Endodermal cell (in vitro differentiated cells): ENCODE measurements around the gene OTP. TPM values are rescaled to one million over a fixed set of nuclear protein-coding genes. Genes with fewer than 3 reads are reported as not detected.
"Not testable (repeated sequence)": the region's sequence is repeated elsewhere in the genome, so short reads cannot be mapped to it uniquely, and the experiment has no call there.

Experiments
- DNase-seq: peaks from one replicate; pipeline ENCODE4 v3.0.0-alpha.2; 2017
- H3K27ac ChIP-seq: 2 replicates; pipeline ENCODE4 v1.5.1; 2013; ENCODE audit warnings: mild to moderate bottlenecking, low read depth, low read length, moderate library complexity
- H3K27me3 ChIP-seq: 2 replicates; pipeline ENCODE4 v1.6.1; 2013; ENCODE audit warnings: mild to moderate bottlenecking, low read length, moderate library complexity; ENCODE audit not compliant: insufficient read depth, control insufficient read depth, poor library complexity, severe bottlenecking
- H3K36me3 ChIP-seq: 2 replicates; pipeline ENCODE4 v1.7.0; 2013; ENCODE audit warnings: mild to moderate bottlenecking, low read length, moderate library complexity; ENCODE audit not compliant: control insufficient read depth, insufficient read depth
- H3K4me1 ChIP-seq: one replicate; pipeline ENCODE4 v1.7.0; 2013; ENCODE audit warnings: low read length; ENCODE audit not compliant: control insufficient read depth, insufficient read depth
- H3K4me3 ChIP-seq: 2 replicates; pipeline ENCODE4 v1.5.1; 2013; ENCODE audit warnings: mild to moderate bottlenecking, low read length, moderate library complexity
- H3K9ac ChIP-seq: 2 replicates; pipeline ENCODE4 v1.6.1; 2013; ENCODE audit warnings: mild to moderate bottlenecking, low read length, moderate library complexity; ENCODE audit not compliant: poor library complexity, severe bottlenecking; ENCODE audit errors: extremely low read depth
- H3K9me3 ChIP-seq: 2 replicates; pipeline ENCODE4 v1.6.1; 2013; ENCODE audit warnings: mild to moderate bottlenecking, low read length, moderate library complexity; ENCODE audit not compliant: control insufficient read depth
- H3K27ac Mint-ChIP-seq: 2 replicates; pipeline ENCODE4 v1.8.0; 2020; ENCODE audit warnings: mixed read lengths
- H3K27me3 Mint-ChIP-seq: 2 replicates; pipeline ENCODE4 v1.8.0; 2021; ENCODE audit warnings: mild to moderate bottlenecking, mixed read lengths; ENCODE audit not compliant: insufficient read depth
- H3K36me3 Mint-ChIP-seq: 2 replicates; pipeline ENCODE4 v1.8.0; 2020; ENCODE audit warnings: low read depth, mixed read lengths
- H3K4me1 Mint-ChIP-seq: 2 replicates; pipeline ENCODE4 v1.8.0; 2020; ENCODE audit warnings: mixed read lengths
- H3K4me3 Mint-ChIP-seq: 2 replicates; pipeline ENCODE4 v1.8.0; 2020; ENCODE audit warnings: mild to moderate bottlenecking, moderate library complexity, mixed read lengths
- H3K9me3 Mint-ChIP-seq: 2 replicates; pipeline ENCODE4 v1.8.0; 2020; ENCODE audit warnings: mild to moderate bottlenecking, mixed read lengths
- CTCF ChIP-seq: fragments of 200-600 bp; sonication (generic); conservative IDR thresholded peaks from 2 replicates; pipeline ENCODE4 v1.5.0; 2021; ENCODE audit warnings: antibody characterized with exemption, mild to moderate bottlenecking
- WGBS, 2 experiments: methylation state at CpG; one replicate each; pipeline versions ENCODE4 v1.1.5 to v1.1.7; 2013; ENCODE audit warnings: missing lambda C conversion rate in 2 of 2, mixed read lengths in 1 of 2; ENCODE audit not compliant: insufficient coverage in 1 of 2, insufficient read length in 1 of 2; 5-methylcytosine and 5-hydroxymethylcytosine counted together
- total RNA-seq, 2 donors: library from RNA; stranded (reverse); fragmentation: NEBNext Ultra II Directional in 1 of 2; extraction: Animal tissue kit (Norgen Biotek cat#: 25700) in 1 of 2; gene quantifications; 2 replicates in 1 of 2; 3 replicates in 1 of 2; pipeline ENCODE4 v1.2.1, GENCODE V29; 2021

Gene OTP
- total RNA-seq, 2 donors from 2014 or later, result not detected

DNA sequence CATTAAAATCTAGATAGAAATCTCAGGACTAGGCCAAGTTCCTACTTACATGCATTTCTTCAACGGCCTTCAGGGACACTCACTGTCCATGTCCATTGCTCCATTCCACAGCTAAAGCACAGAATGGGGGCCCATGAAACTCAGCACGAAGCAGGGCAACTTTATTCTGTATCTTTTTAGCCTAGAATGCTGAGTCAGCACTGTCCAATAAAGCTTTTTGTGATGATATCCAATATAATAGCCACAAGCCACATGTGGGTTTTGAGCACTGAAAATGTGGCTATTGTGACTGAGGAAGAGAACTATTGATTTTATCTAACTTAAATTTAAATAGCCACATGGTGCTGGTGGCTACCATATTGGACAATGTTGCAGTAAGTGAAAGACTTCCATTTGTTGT, 21.6 kb downstream of the OTP start:
- H3K9me3 ChIP-seq, result no peaks in the 10 kb centered on the region
- no peak for DNase-seq
- H3K27me3 Mint-ChIP-seq, result peaks cover 41% of the 10 kb centered on the region
- WGBS, 2 experiments, result 73 to 82% methylated on average over 2 of the region's 2 CpGs
- H3K9me3 Mint-ChIP-seq, result no peaks in the 10 kb centered on the region
- H3K4me3 Mint-ChIP-seq, result no peak overlapping the region
- no peaks in the 10 kb centered on the region for H3K36me3 ChIP-seq
- no peaks in the 10 kb centered on the region for H3K36me3 Mint-ChIP-seq
- H3K4me1 Mint-ChIP-seq, result peaks cover 9% of the 10 kb centered on the region
- peaks cover 13% of the 10 kb centered on the region for H3K27me3 ChIP-seq
- no peaks in the 10 kb centered on the region for H3K4me1 ChIP-seq
- no peak overlapping the region for H3K4me3 ChIP-seq
- H3K9ac ChIP-seq, result no peak overlapping the region
- no peak overlapping the region for H3K27ac Mint-ChIP-seq
- TF ChIP-seq CTCF, result no peak
- H3K27ac ChIP-seq, result no peak overlapping the region

DNA sequence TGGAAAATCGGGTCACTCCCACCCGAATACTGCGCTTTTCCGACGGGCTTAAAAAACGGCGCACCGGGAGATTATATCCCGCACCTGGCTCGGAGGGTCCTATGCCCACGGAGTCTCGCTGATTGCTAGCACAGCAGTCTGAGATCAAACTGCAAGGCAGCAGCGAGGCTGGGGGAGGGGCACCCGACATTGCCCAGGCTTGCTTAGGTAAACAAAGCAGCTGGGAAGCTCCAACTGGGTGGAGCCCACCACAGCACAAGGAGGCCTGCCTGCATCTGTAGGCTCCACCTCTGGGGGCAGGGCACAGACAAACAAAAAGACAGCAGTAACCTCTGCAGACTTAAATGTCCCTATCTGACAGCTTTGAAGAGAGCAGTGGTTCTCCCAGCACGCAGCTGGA, 29.6 kb downstream of the OTP start:
- H3K4me3 ChIP-seq, H3K4me1 Mint-ChIP-seq, H3K27me3 ChIP-seq, H3K27ac Mint-ChIP-seq, H3K4me1 ChIP-seq, H3K27ac ChIP-seq, H3K36me3 ChIP-seq, H3K36me3 Mint-ChIP-seq, DNase-seq, H3K4me3 Mint-ChIP-seq, H3K9me3 ChIP-seq, H3K9ac ChIP-seq: not testable (repeated sequence)
- Mint-ChIP-seq H3K27me3 (peaks cover 28% of the 10 kb centered on the region), H3K9me3 (peaks cover 17% of the 10 kb centered on the region)
- 91% methylated on average over 14 of the region's 15 CpGs; no CpG with 5 or more reads in 1 of the 2 experiments for WGBS, 2 experiments

- H3K4me1 ChIP-seq, result no peaks in the 10 kb centered on the region
- peaks cover 40% of the 10 kb centered on the region for H3K27me3 Mint-ChIP-seq
- H3K4me3 Mint-ChIP-seq, result no peak overlapping the region
- H3K36me3 ChIP-seq, result no peaks in the 10 kb centered on the region
- peaks cover 6% of the 10 kb centered on the region for H3K9me3 ChIP-seq
- no peaks in the 10 kb centered on the region for H3K4me1 Mint-ChIP-seq
- H3K4me3 ChIP-seq, result no peak overlapping the region
- TF ChIP-seq CTCF, result no peak
- DNase-seq, result no peak
- no peak overlapping the region for H3K9ac ChIP-seq
- no peak overlapping the region for H3K27ac ChIP-seq
- no peak overlapping the region for H3K27ac Mint-ChIP-seq
- H3K9me3 Mint-ChIP-seq, result peaks cover 17% of the 10 kb centered on the region
- H3K36me3 Mint-ChIP-seq, result no peaks in the 10 kb centered on the region
- H3K27me3 ChIP-seq, result no peaks in the 10 kb centered on the region
- 80 to 86% methylated on average over 1 of the region's 1 CpG for WGBS, 2 experiments
Measured at GRCh38 chr5:77607324-77607723, 31.2 kb downstream of the OTP start.

DNA sequence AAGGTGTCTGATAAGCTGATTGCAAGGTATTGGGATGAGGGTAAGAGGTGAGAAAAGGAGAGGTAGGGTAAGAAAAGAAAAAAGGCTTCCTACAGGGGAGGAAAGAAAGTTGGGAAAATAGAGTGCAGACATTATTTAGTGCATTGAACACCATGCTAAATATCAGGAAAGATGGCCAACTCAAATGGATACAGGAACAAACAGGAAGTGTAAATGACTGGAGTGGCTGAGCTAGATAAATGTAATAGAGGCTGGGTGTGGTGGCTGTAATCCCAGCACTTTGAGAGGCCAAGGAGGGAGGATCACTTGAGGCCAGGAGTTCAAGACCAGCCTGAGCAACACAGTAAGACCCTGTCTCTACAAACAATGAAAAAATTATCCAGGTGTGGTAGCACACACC, 32.2 kb downstream of the OTP start:
- no peak overlapping the region for H3K27ac ChIP-seq
- Mint-ChIP-seq H3K4me1 (no peaks in the 10 kb centered on the region), H3K36me3 (no peaks in the 10 kb centered on the region), H3K27me3 (peaks cover 40% of the 10 kb centered on the region), H3K4me3 (no peak overlapping the region), H3K9me3 (peaks cover 17% of the 10 kb centered on the region), H3K27ac (no peak overlapping the region)
- no peaks in the 10 kb centered on the region for H3K4me1 ChIP-seq
- TF ChIP-seq CTCF, result no peak
- H3K36me3 ChIP-seq, result no peaks in the 10 kb centered on the region
- H3K9ac ChIP-seq, result no peak overlapping the region
- peaks cover 6% of the 10 kb centered on the region for H3K9me3 ChIP-seq
- DNase-seq, result no peak
- H3K4me3 ChIP-seq, result no peak overlapping the region
- H3K27me3 ChIP-seq, result no peaks in the 10 kb centered on the region
